Ishikawa (cell line): Measurements from ENCODE around the gene UPF2.

Experiments used
- CEBPB ChIP-seq: IDR thresholded peaks from 2 replicates; pipeline ENCODE4 v1.6.1; 2012
- CREB1 ChIP-seq: IDR thresholded peaks from 2 replicates; pipeline ENCODE4 v1.6.1; 2012; ENCODE audit warnings: low read depth
- EGR1 ChIP-seq: IDR thresholded peaks from 2 replicates; pipeline ENCODE4 v1.6.1; 2012
- EP300 ChIP-seq: IDR thresholded peaks from 2 replicates; pipeline ENCODE4 v1.6.1; 2012; ENCODE audit warnings: borderline replicate concordance
- MAX ChIP-seq: IDR thresholded peaks from 2 replicates; pipeline ENCODE4 v1.6.1; 2012
- NFIC ChIP-seq: IDR thresholded peaks from 2 replicates; pipeline ENCODE4 v1.6.1; 2012
- RAD21 ChIP-seq: IDR thresholded peaks from 2 replicates; pipeline ENCODE4 v1.6.1; 2012; ENCODE audit warnings: low read depth
- REST ChIP-seq: IDR thresholded peaks from 2 replicates; pipeline ENCODE4 v1.6.1; 2012; ENCODE audit warnings: low read depth, mild to moderate bottlenecking
- TAF1 ChIP-seq: IDR thresholded peaks from 2 replicates; pipeline ENCODE4 v1.6.1; 2012; ENCODE audit warnings: low read depth, mild to moderate bottlenecking
- TCF12 ChIP-seq: IDR thresholded peaks from 2 replicates; pipeline ENCODE4 v1.6.1; 2012; ENCODE audit warnings: low read depth
- TEAD4 ChIP-seq: IDR thresholded peaks from 2 replicates; pipeline ENCODE4 v1.6.1; 2012
- USF1 ChIP-seq: IDR thresholded peaks from 2 replicates; pipeline ENCODE4 v1.6.1; 2012
- YY1 ChIP-seq: IDR thresholded peaks from 2 replicates; pipeline ENCODE4 v1.6.1; 2012; ENCODE audit warnings: low read depth
- ZBTB7A ChIP-seq: IDR thresholded peaks from 2 replicates; pipeline ENCODE4 v1.6.1; 2012; ENCODE audit warnings: low read depth

GRCh38 chr10:12020574-12020973 lies 22.0 kb downstream of the UPF2 start:
- TF ChIP-seq EP300, result no peak
- no peak for TF ChIP-seq NFIC
- TF ChIP-seq MAX, result no peak
- no peak for TF ChIP-seq YY1
- TF ChIP-seq REST, result no peak
- TF ChIP-seq CREB1, result no peak
- no peak for TF ChIP-seq TAF1
- no peak for TF ChIP-seq RAD21
- no peak for TF ChIP-seq CEBPB
- no peak for TF ChIP-seq USF1
- TF ChIP-seq TEAD4, result no peak
- no peak for TF ChIP-seq ZBTB7A
- no peak for TF ChIP-seq TCF12
- no peak for TF ChIP-seq EGR1
